GM12801 (cell line): ENCODE measurements around the gene LPP.

ENCODE experiments used
- TF ChIP-seq, protein P1 (sequence below): IDR thresholded peaks from one replicate; pipeline ENCODE4 v1.5.1; 2011; ENCODE audit warnings: control low read depth; ENCODE audit not compliant: insufficient read length; ENCODE audit errors: extremely low read depth

Gene LPP

DNA sequence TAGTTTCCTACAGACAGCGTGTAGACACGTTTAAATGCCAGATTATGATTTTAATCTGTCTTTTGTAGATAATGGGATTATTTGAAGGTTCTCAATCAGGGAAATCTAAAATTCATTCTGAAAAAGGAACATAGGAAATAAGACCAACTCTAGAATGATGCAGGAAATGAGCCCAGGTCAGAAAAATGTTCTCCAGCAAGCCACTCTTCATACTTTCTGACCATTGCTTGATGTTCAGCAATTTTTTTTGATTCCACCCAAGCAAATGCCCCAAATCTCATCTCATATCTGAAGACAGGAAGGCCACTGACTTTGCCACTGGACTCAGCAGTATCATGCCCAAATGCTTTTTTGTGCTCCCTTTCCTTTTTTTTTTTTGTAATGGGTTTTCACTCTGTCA is 373.4 kb downstream of the LPP start:
- TF ChIP-seq, protein P1, sequence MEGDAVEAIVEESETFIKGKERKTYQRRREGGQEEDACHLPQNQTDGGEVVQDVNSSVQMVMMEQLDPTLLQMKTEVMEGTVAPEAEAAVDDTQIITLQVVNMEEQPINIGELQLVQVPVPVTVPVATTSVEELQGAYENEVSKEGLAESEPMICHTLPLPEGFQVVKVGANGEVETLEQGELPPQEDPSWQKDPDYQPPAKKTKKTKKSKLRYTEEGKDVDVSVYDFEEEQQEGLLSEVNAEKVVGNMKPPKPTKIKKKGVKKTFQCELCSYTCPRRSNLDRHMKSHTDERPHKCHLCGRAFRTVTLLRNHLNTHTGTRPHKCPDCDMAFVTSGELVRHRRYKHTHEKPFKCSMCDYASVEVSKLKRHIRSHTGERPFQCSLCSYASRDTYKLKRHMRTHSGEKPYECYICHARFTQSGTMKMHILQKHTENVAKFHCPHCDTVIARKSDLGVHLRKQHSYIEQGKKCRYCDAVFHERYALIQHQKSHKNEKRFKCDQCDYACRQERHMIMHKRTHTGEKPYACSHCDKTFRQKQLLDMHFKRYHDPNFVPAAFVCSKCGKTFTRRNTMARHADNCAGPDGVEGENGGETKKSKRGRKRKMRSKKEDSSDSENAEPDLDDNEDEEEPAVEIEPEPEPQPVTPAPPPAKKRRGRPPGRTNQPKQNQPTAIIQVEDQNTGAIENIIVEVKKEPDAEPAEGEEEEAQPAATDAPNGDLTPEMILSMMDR, result no peak

DNA sequence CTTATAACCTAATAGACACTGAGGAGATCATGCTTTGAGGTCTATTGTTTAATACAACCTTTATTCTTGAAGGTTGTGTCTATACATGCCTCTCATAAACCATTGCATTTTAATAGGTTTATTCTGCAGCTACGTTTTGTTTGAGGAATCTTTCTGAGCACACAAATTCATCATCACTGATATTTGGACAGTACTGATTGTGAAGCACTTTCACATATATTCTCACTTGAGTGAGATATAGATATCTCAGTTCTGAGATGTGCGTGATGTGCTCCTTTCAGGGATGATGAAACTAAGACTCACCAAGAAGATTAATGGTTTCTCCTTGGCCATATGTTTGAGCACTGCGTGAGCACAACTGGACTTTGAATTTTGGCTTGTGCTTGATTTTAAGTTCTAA is 374.4 kb downstream of the LPP start:
- TF ChIP-seq, protein P1, result no peak

DNA sequence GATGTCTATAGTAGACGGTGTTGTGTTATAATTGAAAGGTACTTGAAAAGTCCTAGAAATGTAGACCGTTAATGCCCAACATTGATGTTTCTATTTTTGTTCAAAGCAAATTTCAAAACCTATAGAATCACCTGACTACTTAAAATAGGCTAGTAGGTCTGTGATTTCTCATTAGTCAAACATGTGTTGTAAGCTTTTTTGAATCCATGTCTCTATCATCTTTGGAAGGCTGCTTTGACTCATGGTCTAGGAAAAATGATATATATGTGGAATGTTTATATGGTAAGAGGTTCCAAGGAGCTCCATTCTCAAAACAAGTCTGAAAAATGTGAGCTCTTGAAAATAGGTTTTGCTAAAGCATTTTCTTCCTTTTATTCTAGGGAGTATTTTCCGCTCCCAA is 375.3 kb downstream of the LPP start:
- TF ChIP-seq, protein P1, result no peak

DNA sequence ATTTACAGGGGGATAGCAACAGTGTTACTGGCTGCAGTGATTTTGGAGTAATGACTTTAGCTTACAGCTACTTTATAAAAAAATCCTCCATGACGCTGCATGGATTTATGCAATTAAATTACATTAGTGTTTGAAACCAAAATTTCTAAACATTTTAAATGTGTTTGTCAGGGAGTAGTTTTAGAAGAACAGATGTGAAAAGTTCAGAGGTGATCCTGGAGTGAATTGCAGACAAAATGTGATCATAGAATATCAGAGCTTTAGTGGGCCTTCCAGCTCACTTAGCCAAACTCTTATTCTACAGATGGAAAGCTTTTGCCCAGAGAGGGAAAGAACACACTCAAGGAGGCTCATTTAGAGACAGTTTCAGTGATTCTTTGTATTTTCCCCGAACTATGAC is 376.3 kb downstream of the LPP start:
- TF ChIP-seq, protein P1, result no peak

DNA sequence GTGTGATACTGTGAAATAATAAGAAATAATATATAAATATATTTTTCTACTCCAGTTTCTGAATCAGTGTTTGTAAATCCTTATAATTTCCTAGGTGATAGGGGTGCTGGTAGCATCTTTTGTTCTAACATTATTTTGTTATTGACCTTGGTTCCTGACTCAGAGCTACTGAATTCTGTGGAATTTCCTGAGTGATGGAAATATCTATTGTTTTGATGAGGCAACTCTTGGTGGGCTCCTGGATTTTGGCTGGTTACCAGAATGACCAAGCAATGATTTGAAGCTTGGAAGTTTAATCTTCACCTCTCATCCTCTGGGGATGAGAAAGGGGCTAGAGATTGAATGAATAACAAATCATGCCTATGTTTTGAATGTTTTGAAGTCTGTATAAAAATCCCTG is 377.3 kb downstream of the LPP start:
- TF ChIP-seq, protein P1, result no peak

DNA sequence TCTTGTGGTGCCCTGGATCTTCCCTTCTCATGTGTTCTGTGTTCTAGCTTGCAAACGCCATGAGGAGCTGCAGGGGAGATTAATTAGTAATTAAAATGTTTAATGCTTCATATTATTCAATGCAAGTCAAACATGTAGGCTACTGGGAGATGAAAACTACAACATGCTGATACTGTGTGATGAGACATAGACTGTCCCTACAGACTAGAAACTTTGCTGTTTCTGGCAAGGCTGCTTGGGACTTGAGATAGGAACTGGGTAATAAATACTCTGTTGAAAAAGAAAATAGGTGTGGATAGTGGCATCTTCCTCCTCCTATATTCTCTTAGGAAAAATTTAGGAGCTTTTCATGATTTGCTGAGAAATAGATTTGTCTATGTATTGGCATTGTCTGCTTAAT is 379.2 kb downstream of the LPP start:
- TF ChIP-seq, protein P1, result no peak

DNA sequence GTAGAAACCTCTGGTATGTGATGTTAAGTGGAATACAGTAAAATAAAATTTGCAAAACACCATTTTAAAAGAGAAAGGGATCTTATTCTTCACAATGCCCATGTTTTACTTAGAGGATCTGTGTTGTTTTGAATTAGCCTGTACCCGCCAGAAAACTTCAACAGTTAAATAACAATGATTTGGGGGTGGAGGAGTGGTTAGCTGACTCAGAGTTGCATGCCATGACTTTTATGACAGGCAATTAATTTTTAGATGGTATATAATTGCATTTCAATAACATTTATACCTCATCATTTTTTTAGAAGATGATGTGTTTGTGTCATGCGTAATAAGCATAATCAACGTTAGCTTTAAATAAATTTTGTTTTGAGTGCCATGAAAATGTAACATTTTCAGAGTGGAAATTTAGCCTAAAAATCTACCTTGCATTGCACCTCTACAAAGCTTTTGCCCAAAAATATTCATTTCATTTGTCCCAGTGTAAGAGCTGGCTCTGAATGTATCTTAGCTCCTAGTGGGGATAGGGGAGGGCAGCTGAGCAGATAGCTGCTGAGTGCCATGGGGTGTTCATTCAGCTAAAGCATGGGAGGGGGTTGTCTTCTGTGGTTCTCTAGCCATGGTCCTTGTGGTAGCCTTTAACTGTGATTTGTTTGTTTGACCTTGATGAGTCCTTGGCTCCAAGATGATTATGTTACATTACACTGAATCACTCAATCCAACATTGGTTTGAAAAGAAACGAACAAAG is 379.8 kb downstream of the LPP start:
- TF ChIP-seq, protein P1, result no peak
